OCI-LY1 (cell line): ENCODE data around the gene PDE6C.

Source experiments
- EZH2 ChIP-seq: fragments of 200-600 bp; sonication (generic), shearing (Covaris generic); IDR thresholded peaks from 2 replicates; pipeline ENCODE4 v1.8.0; 2017; ENCODE audit warnings: borderline replicate concordance, mixed run types, mild to moderate bottlenecking, antibody characterized with exemption, low read length, moderate library complexity, mixed read lengths
- TF ChIP-seq, protein P1 (sequence below): fragments of 200-600 bp; sonication (generic), shearing (Covaris generic); IDR thresholded peaks from 2 replicates; pipeline ENCODE4 v1.5.1; 2017; ENCODE audit warnings: mild to moderate bottlenecking, antibody characterized with exemption, low read length, moderate library complexity, mixed read lengths

DNA sequence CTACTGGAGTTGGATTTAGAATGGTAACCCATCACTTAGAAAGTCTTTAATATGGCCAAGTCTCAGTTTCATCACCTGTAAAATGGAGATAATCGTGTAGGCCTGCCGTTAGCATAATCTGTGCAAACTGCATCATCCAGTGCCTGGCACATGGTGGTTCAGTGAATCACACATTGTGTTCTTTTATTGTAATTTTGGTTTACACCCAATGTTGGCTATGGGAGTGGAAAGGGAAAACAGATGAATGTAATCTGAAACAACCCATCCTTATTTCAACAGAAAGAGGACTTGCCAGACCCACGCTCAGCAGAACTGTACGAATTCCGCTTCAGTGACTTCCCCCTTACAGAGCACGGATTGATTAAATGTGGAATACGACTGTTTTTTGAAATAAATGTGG lies 27.5 kb downstream of the PDE6C start:
- TF ChIP-seq, protein P1, sequence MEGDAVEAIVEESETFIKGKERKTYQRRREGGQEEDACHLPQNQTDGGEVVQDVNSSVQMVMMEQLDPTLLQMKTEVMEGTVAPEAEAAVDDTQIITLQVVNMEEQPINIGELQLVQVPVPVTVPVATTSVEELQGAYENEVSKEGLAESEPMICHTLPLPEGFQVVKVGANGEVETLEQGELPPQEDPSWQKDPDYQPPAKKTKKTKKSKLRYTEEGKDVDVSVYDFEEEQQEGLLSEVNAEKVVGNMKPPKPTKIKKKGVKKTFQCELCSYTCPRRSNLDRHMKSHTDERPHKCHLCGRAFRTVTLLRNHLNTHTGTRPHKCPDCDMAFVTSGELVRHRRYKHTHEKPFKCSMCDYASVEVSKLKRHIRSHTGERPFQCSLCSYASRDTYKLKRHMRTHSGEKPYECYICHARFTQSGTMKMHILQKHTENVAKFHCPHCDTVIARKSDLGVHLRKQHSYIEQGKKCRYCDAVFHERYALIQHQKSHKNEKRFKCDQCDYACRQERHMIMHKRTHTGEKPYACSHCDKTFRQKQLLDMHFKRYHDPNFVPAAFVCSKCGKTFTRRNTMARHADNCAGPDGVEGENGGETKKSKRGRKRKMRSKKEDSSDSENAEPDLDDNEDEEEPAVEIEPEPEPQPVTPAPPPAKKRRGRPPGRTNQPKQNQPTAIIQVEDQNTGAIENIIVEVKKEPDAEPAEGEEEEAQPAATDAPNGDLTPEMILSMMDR = no peak
- no peak for TF ChIP-seq EZH2
